Measurements from ENCODE around the gene GRIN2A. TPM values are rescaled to one million over a fixed set of nuclear protein-coding genes. Genes with fewer than 3 reads are reported as not detected.

Gene GRIN2A
- total RNA-seq, 1 experiment from 2014 or later = not detected

GRCh38 chr16:10003486-10003885 is 178.7 kb downstream of the GRIN2A start:
- no peaks in the 10 kb centered on the region for H3K27me3 ChIP-seq (ENCODE audit: low read length)
- no peaks in the 10 kb centered on the region for H3K9me3 ChIP-seq (ENCODE audit: low read length)
- no peaks in the 10 kb centered on the region for H3K79me2 ChIP-seq (ENCODE audit: low read length)
- H3K4me3 ChIP-seq (ENCODE audit: low read length) = no peak overlapping the region
- no peak for DNase-seq
- no peak overlapping the region for H2AFZ ChIP-seq (ENCODE audit: low read length)
- H3K4me1 ChIP-seq (ENCODE audit: low read length) = no peaks in the 10 kb centered on the region
- H3K9me2 ChIP-seq (replicated peaks; ENCODE audit: insufficient read depth, low read length) = no peaks in the 10 kb centered on the region
- no peak overlapping the region for H3K4me2 ChIP-seq (ENCODE audit: low read depth, low read length, poor library complexity, severe bottlenecking)
- H3K27ac ChIP-seq (ENCODE audit: low read length) = no peak overlapping the region
- H4K20me1 ChIP-seq (ENCODE audit: insufficient read depth, low read depth, low read length) = no peaks in the 10 kb centered on the region
- no peak overlapping the region for H3K9ac ChIP-seq (ENCODE audit: low read length)
- no peaks in the 10 kb centered on the region for H3K36me3 ChIP-seq (ENCODE audit: insufficient read depth, low read length)

- Histone ChIP-seq H2AFZ (ENCODE audit: low read length) (no peak overlapping the region), H3K36me3 (ENCODE audit: insufficient read depth, low read length) (no peaks in the 10 kb centered on the region), H3K9ac (ENCODE audit: low read length) (no peak overlapping the region), H3K27ac (ENCODE audit: low read length) (no peak overlapping the region), H3K4me2 (ENCODE audit: low read depth, low read length, poor library complexity, severe bottlenecking) (no peak overlapping the region), H3K4me1 (ENCODE audit: low read length) (no peaks in the 10 kb centered on the region), H3K79me2 (ENCODE audit: low read length) (no peaks in the 10 kb centered on the region), H3K4me3 (ENCODE audit: low read length) (no peak overlapping the region), H3K9me3 (ENCODE audit: low read length) (no peaks in the 10 kb centered on the region), H4K20me1 (ENCODE audit: insufficient read depth, low read depth, low read length) (no peaks in the 10 kb centered on the region), H3K9me2 (replicated peaks; ENCODE audit: insufficient read depth, low read length) (no peaks in the 10 kb centered on the region), H3K27me3 (ENCODE audit: low read length) (no peaks in the 10 kb centered on the region)
- DNase-seq = no peak
Measured at GRCh38 chr16:10001258-10001775, 180.9 kb downstream of the GRIN2A start.

- Histone ChIP-seq H3K36me3 (ENCODE audit: insufficient read depth, low read length) (no peaks in the 10 kb centered on the region), H3K27me3 (ENCODE audit: low read length) (no peaks in the 10 kb centered on the region), H3K9me2 (replicated peaks; ENCODE audit: insufficient read depth, low read length) (no peaks in the 10 kb centered on the region), H3K9me3 (ENCODE audit: low read length) (no peaks in the 10 kb centered on the region), H4K20me1 (ENCODE audit: insufficient read depth, low read depth, low read length) (no peaks in the 10 kb centered on the region), H3K9ac (ENCODE audit: low read length) (no peak overlapping the region), H3K27ac (ENCODE audit: low read length) (no peak overlapping the region), H3K4me2 (ENCODE audit: low read depth, low read length, poor library complexity, severe bottlenecking) (no peak overlapping the region), H2AFZ (ENCODE audit: low read length) (no peak overlapping the region), H3K4me1 (ENCODE audit: low read length) (no peaks in the 10 kb centered on the region), H3K79me2 (ENCODE audit: low read length) (no peaks in the 10 kb centered on the region), H3K4me3 (ENCODE audit: low read length) (no peak overlapping the region)
- no peak for DNase-seq
Measured at GRCh38 chr16:9996221-9996620, 186.0 kb downstream of the GRIN2A start.

- Histone ChIP-seq H3K4me3 (ENCODE audit: low read length) (no peak overlapping the region), H3K27me3 (ENCODE audit: low read length) (no peaks in the 10 kb centered on the region), H3K4me2 (ENCODE audit: low read depth, low read length, poor library complexity, severe bottlenecking) (no peak overlapping the region), H3K9me2 (replicated peaks; ENCODE audit: insufficient read depth, low read length) (no peaks in the 10 kb centered on the region), H3K4me1 (ENCODE audit: low read length) (no peaks in the 10 kb centered on the region), H4K20me1 (ENCODE audit: insufficient read depth, low read depth, low read length) (no peaks in the 10 kb centered on the region), H3K9me3 (ENCODE audit: low read length) (no peaks in the 10 kb centered on the region), H2AFZ (ENCODE audit: low read length) (no peak overlapping the region), H3K36me3 (ENCODE audit: insufficient read depth, low read length) (no peaks in the 10 kb centered on the region), H3K9ac (ENCODE audit: low read length) (no peak overlapping the region), H3K27ac (ENCODE audit: low read length) (no peak overlapping the region), H3K79me2 (ENCODE audit: low read length) (no peaks in the 10 kb centered on the region)
- DNase-seq = no peak
Measured at GRCh38 chr16:9992441-9992840, 189.8 kb downstream of the GRIN2A start.

GRCh38 chr16:9980981-9981380 is 201.2 kb downstream of the GRIN2A start:
- H3K27ac ChIP-seq (ENCODE audit: low read length) = no peak overlapping the region
- no peak overlapping the region for H2AFZ ChIP-seq (ENCODE audit: low read length)
- no peaks in the 10 kb centered on the region for H3K9me3 ChIP-seq (ENCODE audit: low read length)
- no peak overlapping the region for H3K4me3 ChIP-seq (ENCODE audit: low read length)
- no peaks in the 10 kb centered on the region for H3K79me2 ChIP-seq (ENCODE audit: low read length)
- H3K4me2 ChIP-seq (ENCODE audit: low read depth, low read length, poor library complexity, severe bottlenecking) = no peak overlapping the region
- no peak for DNase-seq
- H3K27me3 ChIP-seq (ENCODE audit: low read length) = no peaks in the 10 kb centered on the region
- no peaks in the 10 kb centered on the region for H4K20me1 ChIP-seq (ENCODE audit: insufficient read depth, low read depth, low read length)
- H3K4me1 ChIP-seq (ENCODE audit: low read length) = no peaks in the 10 kb centered on the region
- H3K9me2 ChIP-seq (replicated peaks; ENCODE audit: insufficient read depth, low read length) = no peaks in the 10 kb centered on the region
- no peak overlapping the region for H3K9ac ChIP-seq (ENCODE audit: low read length)
- no peaks in the 10 kb centered on the region for H3K36me3 ChIP-seq (ENCODE audit: insufficient read depth, low read length)

- H3K27ac ChIP-seq (ENCODE audit: low read length) = no peak overlapping the region
- H3K9ac ChIP-seq (ENCODE audit: low read length) = no peak overlapping the region
- no peaks in the 10 kb centered on the region for H3K36me3 ChIP-seq (ENCODE audit: insufficient read depth, low read length)
- no peak for DNase-seq
- no peaks in the 10 kb centered on the region for H4K20me1 ChIP-seq (ENCODE audit: insufficient read depth, low read depth, low read length)
- no peaks in the 10 kb centered on the region for H3K9me3 ChIP-seq (ENCODE audit: low read length)
- 0 out of 2 replicates have a peak, but pooled peaks cover 4% of the 10 kb centered on the region for H3K4me1 ChIP-seq (ENCODE audit: low read length)
- H2AFZ ChIP-seq (ENCODE audit: low read length) = no peak overlapping the region
- H3K4me3 ChIP-seq (ENCODE audit: low read length) = no peak overlapping the region
- no peaks in the 10 kb centered on the region for H3K27me3 ChIP-seq (ENCODE audit: low read length)
- H3K9me2 ChIP-seq (replicated peaks; ENCODE audit: insufficient read depth, low read length) = no peaks in the 10 kb centered on the region
- H3K4me2 ChIP-seq (ENCODE audit: low read depth, low read length, poor library complexity, severe bottlenecking) = no peak overlapping the region
- no peaks in the 10 kb centered on the region for H3K79me2 ChIP-seq (ENCODE audit: low read length)
Measured at GRCh38 chr16:9978160-9978725, 204.0 kb downstream of the GRIN2A start.

GRCh38 chr16:9977333-9977897 is 204.8 kb downstream of the GRIN2A start:
- H3K27me3 ChIP-seq (ENCODE audit: low read length) = no peaks in the 10 kb centered on the region
- no peak overlapping the region for H3K4me3 ChIP-seq (ENCODE audit: low read length)

GRCh38 chr16:9976601-9977000 is 205.6 kb downstream of the GRIN2A start:
- no peak overlapping the region for H3K9ac ChIP-seq (ENCODE audit: low read length)
- no peak overlapping the region for H3K4me3 ChIP-seq (ENCODE audit: low read length)
- no peaks in the 10 kb centered on the region for H3K36me3 ChIP-seq (ENCODE audit: insufficient read depth, low read length)
- no peak overlapping the region for H3K4me2 ChIP-seq (ENCODE audit: low read depth, low read length, poor library complexity, severe bottlenecking)
- no peaks in the 10 kb centered on the region for H3K9me3 ChIP-seq (ENCODE audit: low read length)
- no peaks in the 10 kb centered on the region for H3K27me3 ChIP-seq (ENCODE audit: low read length)
- no peaks in the 10 kb centered on the region for H3K9me2 ChIP-seq (replicated peaks; ENCODE audit: insufficient read depth, low read length)
- no peak for DNase-seq
- no peak overlapping the region for H2AFZ ChIP-seq (ENCODE audit: low read length)
- H3K4me1 ChIP-seq (ENCODE audit: low read length) = 0 out of 2 replicates have a peak, but pooled peaks cover 4% of the 10 kb centered on the region
- no peaks in the 10 kb centered on the region for H3K79me2 ChIP-seq (ENCODE audit: low read length)
- H4K20me1 ChIP-seq (ENCODE audit: insufficient read depth, low read depth, low read length) = no peaks in the 10 kb centered on the region
- no peak overlapping the region for H3K27ac ChIP-seq (ENCODE audit: low read length)

More at GRCh38 chr16:9977333-9977897, 204.8 kb downstream of the GRIN2A start:
- Histone ChIP-seq H3K27ac (ENCODE audit: low read length) (no peak overlapping the region), H3K79me2 (ENCODE audit: low read length) (no peaks in the 10 kb centered on the region), H3K9me3 (ENCODE audit: low read length) (no peaks in the 10 kb centered on the region), H3K4me1 (ENCODE audit: low read length) (0 out of 2 replicates have a peak, but pooled peaks cover 4% of the 10 kb centered on the region), H3K36me3 (ENCODE audit: insufficient read depth, low read length) (no peaks in the 10 kb centered on the region), H4K20me1 (ENCODE audit: insufficient read depth, low read depth, low read length) (no peaks in the 10 kb centered on the region), H2AFZ (ENCODE audit: low read length) (no peak overlapping the region), H3K9me2 (replicated peaks; ENCODE audit: insufficient read depth, low read length) (no peaks in the 10 kb centered on the region), H3K9ac (ENCODE audit: low read length) (no peak overlapping the region), H3K4me2 (ENCODE audit: low read depth, low read length, poor library complexity, severe bottlenecking) (no peak overlapping the region)
- DNase-seq = no peak
